HepG2 (cell line): Measurements from ENCODE around the gene MRPS11. TPM values are rescaled to one million over a fixed set of nuclear protein-coding genes. Genes with fewer than 3 reads are reported as not detected.

ENCODE experiments used
- AKAP8 ChIP-seq: sonication (generic); formaldehyde crosslinking; IDR thresholded peaks from 2 replicates; pipeline ENCODE4 v1.5.1; 2020; ENCODE audit warnings: mild to moderate bottlenecking, missing genetic modification reagents
- CEBPG ChIP-seq: IDR thresholded peaks from 2 replicates; pipeline ENCODE4 v1.6.1; 2016
- HOXA3 ChIP-seq: sonication (generic); formaldehyde crosslinking; IDR thresholded peaks from 2 replicates; pipeline ENCODE4 v1.5.0; 2020; ENCODE audit warnings: missing genetic modification reagents
- JUN ChIP-seq: sonication (generic); formaldehyde crosslinking; IDR thresholded peaks from 2 replicates; pipeline ENCODE4 v1.4.0; 2020; ENCODE audit warnings: mild to moderate bottlenecking, missing genetic modification reagents
- MIER3 ChIP-seq: IDR thresholded peaks from 2 replicates; pipeline ENCODE4 v1.6.1; 2016; ENCODE audit warnings: missing compliant biosample characterization, borderline replicate concordance
- PITX1 ChIP-seq: sonication (generic); formaldehyde crosslinking; IDR thresholded peaks from 2 replicates; pipeline ENCODE4 v1.5.1; 2020; ENCODE audit warnings: mild to moderate bottlenecking, missing genetic modification reagents
- POLR2G ChIP-seq: fragments of 200-400 bp; formaldehyde crosslinking; IDR thresholded peaks from 2 replicates; pipeline ENCODE4 v1.6.1; 2018; ENCODE audit warnings: mild to moderate bottlenecking, low read depth, low read length, moderate library complexity
- RNF2 ChIP-seq: fragments of 450-650 bp; conservative IDR thresholded peaks from 2 replicates; pipeline ENCODE4 v1.6.1; 2016; ENCODE audit warnings: low read depth
- SPEN ChIP-seq: sonication (generic); formaldehyde crosslinking; IDR thresholded peaks from 2 replicates; pipeline ENCODE4 v1.5.1; 2020; ENCODE audit warnings: low read depth, mild to moderate bottlenecking, missing genetic modification reagents
- ZNF160 ChIP-seq: sonication (generic); formaldehyde crosslinking; IDR thresholded peaks from 2 replicates; pipeline ENCODE4 v1.8.0; 2022; ENCODE audit warnings: mild to moderate bottlenecking, inconsistent platforms, missing genetic modification reagents
- ZNF263 ChIP-seq: sonication (generic); formaldehyde crosslinking; IDR thresholded peaks from 2 replicates; pipeline ENCODE4 v1.4.0; 2020; ENCODE audit warnings: missing genetic modification reagents
- ZNF674 ChIP-seq: sonication (generic); formaldehyde crosslinking; IDR thresholded peaks from 2 replicates; pipeline ENCODE4 v1.5.0; 2020; ENCODE audit warnings: low read depth, mild to moderate bottlenecking, missing genetic modification reagents
- ZNF747 ChIP-seq: sonication (generic); formaldehyde crosslinking; IDR thresholded peaks from 2 replicates; pipeline ENCODE4 v1.8.1; 2023; ENCODE audit warnings: missing genetic modification reagents, mild to moderate bottlenecking, borderline replicate concordance
- ZNF777 ChIP-seq: sonication (generic); formaldehyde crosslinking; IDR thresholded peaks from 2 replicates; pipeline ENCODE4 v1.4.0; 2020; ENCODE audit warnings: missing genetic modification reagents
- polyA plus RNA-seq, 8 experiments: library from polyadenylated mRNA; depleted of rRNA in 3 of 8; stranded (reverse) in 7 of 8; unstranded in 1 of 8; fragments of >200 nt; fragmentation: Illumina TruSeq in 4 of 8; extraction: Trizol in 4 of 8; gene quantifications; 2 replicates each; pipeline versions ENCODE4 v1.2.1 to v1.2.3, GENCODE V29; 2011 to 2016; ENCODE audit warnings: low read depth in 4 of 8, missing spikeins in 1 of 8, mixed read lengths in 1 of 8; ENCODE audit not compliant: insufficient read depth in 1 of 8
- total RNA-seq, 5 experiments: library from RNA; depleted of rRNA; stranded (reverse); fragments of >200 nt; fragmentation: Illumina TruSeq; extraction: Trizol; gene quantifications; 2 replicates each; pipeline ENCODE4 v1.2.3, GENCODE V29; 2016; ENCODE audit warnings: low read depth in 1 of 5
- TF ChIP-seq, protein P1 (sequence below): sonication (generic); formaldehyde crosslinking; IDR thresholded peaks from 2 replicates; pipeline ENCODE4 v1.4.0; 2020; ENCODE audit warnings: missing genetic modification reagents, low read depth, mild to moderate bottlenecking, borderline replicate concordance
- TF ChIP-seq, protein P2 (sequence below): sonication (generic); formaldehyde crosslinking; IDR thresholded peaks from 2 replicates; pipeline ENCODE4 v1.4.0; 2020; ENCODE audit warnings: missing genetic modification reagents, borderline replicate concordance
- TF ChIP-seq, protein P3 (sequence below): IDR thresholded peaks from 2 replicates; pipeline ENCODE4 v1.6.1; 2016; ENCODE audit warnings: low read depth
- TF ChIP-seq, protein P4 (sequence below): sonication (generic); formaldehyde crosslinking; IDR thresholded peaks from 2 replicates; pipeline ENCODE4 v1.8.1; 2023; ENCODE audit warnings: mild to moderate bottlenecking, moderate library complexity, missing genetic modification reagents
- TF ChIP-seq, protein P5 (sequence below): sonication (generic); formaldehyde crosslinking; IDR thresholded peaks from 2 replicates; pipeline ENCODE4 v1.4.0; 2020; ENCODE audit warnings: missing genetic modification reagents

The MRPS11 gene
- total and polyA plus RNA-seq, 2 of the 13 experiments (the other 11 are each of a cell fraction or from before 2014, with no cell fraction given): 50.1 to 72.7 TPM

DNA sequence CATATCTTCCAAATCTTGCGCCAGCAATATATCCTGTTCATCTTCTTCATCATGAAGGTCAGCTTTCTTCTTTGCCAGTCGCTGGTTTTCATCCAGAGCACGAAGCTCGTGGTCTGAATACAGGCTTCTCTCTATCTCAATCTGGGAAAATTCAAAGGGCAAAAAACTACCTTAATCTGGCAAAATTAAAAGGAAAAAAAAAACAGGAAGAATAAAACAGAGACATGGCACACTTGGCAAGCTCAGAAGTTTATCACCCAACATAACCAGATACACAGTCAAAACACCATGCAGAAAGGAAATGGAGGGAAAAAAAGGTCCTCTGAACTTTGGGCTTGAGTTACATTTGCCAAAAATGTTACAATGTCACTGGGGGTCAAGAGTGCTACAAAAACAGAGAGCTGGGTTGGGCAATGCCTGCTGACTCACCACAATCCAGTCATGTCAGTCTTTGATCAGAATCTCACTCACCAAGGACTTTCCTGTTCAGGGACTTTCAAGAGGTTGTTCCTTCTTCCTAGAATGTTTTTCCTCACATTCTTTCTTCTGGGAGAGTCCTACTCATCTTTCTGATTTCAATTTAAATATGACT, 1.8 kb upstream of the MRPS11 start (continued):
- peak; percentile 94 for TF ChIP-seq JUN (CRISPR knock-in tag)
- no peak for TF ChIP-seq RNF2
- TF ChIP-seq SPEN (CRISPR knock-in tag): peak; percentile 79; the same call in 1 of the 2 replicates
- TF ChIP-seq, protein P1, sequence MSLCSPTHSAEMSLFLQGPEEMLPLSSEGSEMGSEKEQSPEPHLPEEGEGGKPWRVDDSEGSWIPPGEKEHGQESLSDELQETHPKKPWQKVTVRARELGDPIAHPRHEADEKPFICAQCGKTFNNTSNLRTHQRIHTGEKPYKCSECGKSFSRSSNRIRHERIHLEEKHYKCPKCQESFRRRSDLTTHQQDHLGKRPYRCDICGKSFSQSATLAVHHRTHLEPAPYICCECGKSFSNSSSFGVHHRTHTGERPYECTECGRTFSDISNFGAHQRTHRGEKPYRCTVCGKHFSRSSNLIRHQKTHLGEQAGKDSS (CRISPR knock-in tag): peak; percentile 33; the same call in 1 of the 2 replicates
- TF ChIP-seq ZNF674 (CRISPR knock-in tag): no peak
- no peak for TF ChIP-seq ZNF263 (CRISPR knock-in tag)
- no peak for TF ChIP-seq ZNF777 (CRISPR knock-in tag)
- TF ChIP-seq PITX1 (CRISPR knock-in tag): peak; percentile 61; the same call in 1 of the 2 replicates
- TF ChIP-seq ZNF160 (CRISPR knock-in tag): no peak
- TF ChIP-seq, protein P2, sequence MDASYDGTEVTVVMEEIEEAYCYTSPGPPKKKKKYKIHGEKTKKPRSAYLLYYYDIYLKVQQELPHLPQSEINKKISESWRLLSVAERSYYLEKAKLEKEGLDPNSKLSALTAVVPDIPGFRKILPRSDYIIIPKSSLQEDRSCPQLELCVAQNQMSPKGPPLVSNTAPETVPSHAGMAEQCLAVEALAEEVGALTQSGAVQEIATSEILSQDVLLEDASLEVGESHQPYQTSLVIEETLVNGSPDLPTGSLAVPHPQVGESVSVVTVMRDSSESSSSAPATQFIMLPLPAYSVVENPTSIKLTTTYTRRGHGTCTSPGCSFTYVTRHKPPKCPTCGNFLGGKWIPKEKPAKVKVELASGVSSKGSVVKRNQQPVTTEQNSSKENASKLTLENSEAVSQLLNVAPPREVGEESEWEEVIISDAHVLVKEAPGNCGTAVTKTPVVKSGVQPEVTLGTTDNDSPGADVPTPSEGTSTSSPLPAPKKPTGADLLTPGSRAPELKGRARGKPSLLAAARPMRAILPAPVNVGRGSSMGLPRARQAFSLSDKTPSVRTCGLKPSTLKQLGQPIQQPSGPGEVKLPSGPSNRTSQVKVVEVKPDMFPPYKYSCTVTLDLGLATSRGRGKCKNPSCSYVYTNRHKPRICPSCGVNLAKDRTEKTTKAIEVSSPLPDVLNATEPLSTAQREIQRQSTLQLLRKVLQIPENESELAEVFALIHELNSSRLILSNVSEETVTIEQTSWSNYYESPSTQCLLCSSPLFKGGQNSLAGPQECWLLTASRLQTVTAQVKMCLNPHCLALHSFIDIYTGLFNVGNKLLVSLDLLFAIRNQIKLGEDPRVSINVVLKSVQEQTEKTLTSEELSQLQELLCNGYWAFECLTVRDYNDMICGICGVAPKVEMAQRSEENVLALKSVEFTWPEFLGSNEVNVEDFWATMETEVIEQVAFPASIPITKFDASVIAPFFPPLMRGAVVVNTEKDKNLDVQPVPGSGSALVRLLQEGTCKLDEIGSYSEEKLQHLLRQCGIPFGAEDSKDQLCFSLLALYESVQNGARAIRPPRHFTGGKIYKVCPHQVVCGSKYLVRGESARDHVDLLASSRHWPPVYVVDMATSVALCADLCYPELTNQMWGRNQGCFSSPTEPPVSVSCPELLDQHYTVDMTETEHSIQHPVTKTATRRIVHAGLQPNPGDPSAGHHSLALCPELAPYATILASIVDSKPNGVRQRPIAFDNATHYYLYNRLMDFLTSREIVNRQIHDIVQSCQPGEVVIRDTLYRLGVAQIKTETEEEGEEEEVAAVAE (CRISPR knock-in tag): no peak
- TF ChIP-seq CEBPG: peak; percentile 97
- TF ChIP-seq MIER3 (CRISPR knock-in tag): peak; percentile 81; the same call in 1 of the 2 replicates
- TF ChIP-seq AKAP8 (CRISPR knock-in tag): no peak
- TF ChIP-seq HOXA3 (CRISPR knock-in tag): peak; percentile 75
- TF ChIP-seq ZNF747: no peak
- TF ChIP-seq, protein P3, sequence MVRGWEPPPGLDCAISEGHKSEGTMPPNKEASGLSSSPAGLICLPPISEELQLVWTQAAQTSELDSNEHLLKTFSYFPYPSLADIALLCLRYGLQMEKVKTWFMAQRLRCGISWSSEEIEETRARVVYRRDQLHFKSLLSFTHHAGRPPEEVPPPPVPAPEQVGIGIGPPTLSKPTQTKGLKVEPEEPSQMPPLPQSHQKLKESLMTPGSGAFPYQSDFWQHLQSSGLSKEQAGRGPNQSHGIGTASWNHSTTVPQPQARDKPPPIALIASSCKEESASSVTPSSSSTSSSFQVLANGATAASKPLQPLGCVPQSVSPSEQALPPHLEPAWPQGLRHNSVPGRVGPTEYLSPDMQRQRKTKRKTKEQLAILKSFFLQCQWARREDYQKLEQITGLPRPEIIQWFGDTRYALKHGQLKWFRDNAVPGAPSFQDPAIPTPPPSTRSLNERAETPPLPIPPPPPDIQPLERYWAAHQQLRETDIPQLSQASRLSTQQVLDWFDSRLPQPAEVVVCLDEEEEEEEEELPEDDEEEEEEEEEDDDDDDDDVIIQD (CRISPR knock-in tag): peak; percentile 80; the same call in 1 of the 2 replicates
- TF ChIP-seq, protein P4, sequence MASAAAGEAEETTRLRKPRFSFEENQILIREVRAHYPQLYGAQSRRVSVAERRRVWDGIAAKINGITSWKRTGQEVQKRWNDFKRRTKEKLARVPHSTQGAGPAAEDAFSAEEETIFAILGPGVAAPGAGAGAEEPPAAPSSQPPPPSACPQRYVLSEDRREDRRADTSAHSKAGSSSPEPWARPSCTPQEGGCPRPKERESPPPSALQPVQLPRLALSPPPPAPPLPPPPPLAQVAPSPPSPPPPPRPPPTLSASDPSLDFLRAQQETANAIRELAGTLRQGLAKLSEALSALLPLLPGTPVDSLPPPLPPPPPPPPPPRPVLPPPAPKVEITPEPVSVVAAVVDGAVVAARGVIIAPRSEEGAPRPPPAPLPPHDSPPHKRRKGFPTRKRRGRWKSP (CRISPR knock-in tag): peak; percentile 40; the same call in 1 of the 2 replicates
- TF ChIP-seq, protein P5, sequence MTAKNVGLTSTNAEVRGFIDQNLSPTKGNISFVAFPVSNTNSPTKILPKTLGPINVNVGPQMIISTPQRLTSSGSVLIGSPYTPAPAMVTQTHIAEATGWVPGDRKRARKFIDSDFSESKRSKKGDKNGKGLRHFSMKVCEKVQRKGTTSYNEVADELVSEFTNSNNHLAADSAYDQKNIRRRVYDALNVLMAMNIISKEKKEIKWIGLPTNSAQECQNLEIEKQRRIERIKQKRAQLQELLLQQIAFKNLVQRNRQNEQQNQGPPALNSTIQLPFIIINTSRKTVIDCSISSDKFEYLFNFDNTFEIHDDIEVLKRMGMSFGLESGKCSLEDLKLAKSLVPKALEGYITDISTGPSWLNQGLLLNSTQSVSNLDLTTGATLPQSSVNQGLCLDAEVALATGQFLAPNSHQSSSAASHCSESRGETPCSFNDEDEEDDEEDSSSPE (CRISPR knock-in tag): peak; percentile 93
- no peak for TF ChIP-seq POLR2G
